IMR-90 (cell line): Measurements from ENCODE around the gene SURF4. TPM values are rescaled to one million over a fixed set of nuclear protein-coding genes. Genes with fewer than 3 reads are reported as not detected.

ENCODE experiments used
- ATAC-seq: fragments of 200-7000 bp; cut with Tn5 transposase; 2 replicates; pipeline ENCODE4 v1.9.1; 2020; ENCODE audit warnings: low read depth, mild to moderate bottlenecking, moderate library complexity
- BruUV-seq: library from RNA; stranded (reverse); fragments of 400-500 nt; replicated peaks from 2 replicates; lab custom pipeline; 2021; lab: Mats Ljungman, UMichigan
- CTCF ChIA-PET: fragments of 300-600 bp; formaldehyde crosslinking; extraction: SDS; loops from one replicate; lab custom pipeline; 2021; ENCODE audit warnings: antibody characterized with exemption; lab: Yijun Ruan, JAX
- POLR2A ChIA-PET: fragments of 300-600 bp; sonication (Branson Sonifier 250); formaldehyde crosslinking; loops from one replicate; lab custom pipeline; 2022; ENCODE audit warnings: antibody characterized with exemption; ENCODE audit not compliant: unreplicated experiment; lab: Charles Lee
- DNase-seq: peaks from one replicate; pipeline ENCODE4 v3.0.0; 2013
- H2AFZ ChIP-seq: replicated peaks from 2 replicates; pipeline ENCODE3; 2013; ENCODE audit warnings: low read length, mild to moderate bottlenecking; ENCODE audit not compliant: poor library complexity
- H2AK5ac ChIP-seq: 2 replicates; pipeline ENCODE4 v1.6.1; 2013; ENCODE audit warnings: low read depth, low read length, inconsistent platforms
- H2AK9ac ChIP-seq: replicated peaks from 2 replicates; pipeline ENCODE3; 2013; ENCODE audit warnings: mild to moderate bottlenecking, low read depth, low read length, moderate library complexity; ENCODE audit not compliant: poor library complexity
- H2BK120ac ChIP-seq: 2 replicates; pipeline ENCODE4 v1.6.1; 2013; ENCODE audit warnings: low read depth, low read length, inconsistent platforms
- H2BK15ac ChIP-seq: 3 replicates; pipeline ENCODE4 v1.6.1; 2013; ENCODE audit warnings: low read depth, low read length, inconsistent platforms
- H2BK20ac ChIP-seq: 2 replicates; pipeline ENCODE4 v1.6.1; 2013; ENCODE audit warnings: low read depth, mild to moderate bottlenecking, inconsistent platforms, low read length, moderate library complexity
- H2BK5ac ChIP-seq: 2 replicates; pipeline ENCODE4 v1.6.1; 2013; ENCODE audit warnings: mild to moderate bottlenecking, low read depth, low read length, inconsistent platforms; ENCODE audit not compliant: poor library complexity, severe bottlenecking
- H3K14ac ChIP-seq: replicated peaks from 2 replicates; pipeline ENCODE4 v1.6.1; 2013; ENCODE audit warnings: low read depth, low read length, inconsistent platforms
- H3K18ac ChIP-seq: 2 replicates; pipeline ENCODE4 v1.6.1; 2013; ENCODE audit warnings: low read depth, low read length, control low read depth
- H3K23ac ChIP-seq: 2 replicates; pipeline ENCODE4 v1.6.1; 2013; ENCODE audit warnings: low read depth, low read length, inconsistent platforms
- H3K27ac ChIP-seq: 2 replicates; pipeline ENCODE4 v1.5.1; 2013; ENCODE audit warnings: mild to moderate bottlenecking, control low read depth, low read length; ENCODE audit not compliant: insufficient read depth
- H3K27me3 ChIP-seq: 2 replicates; pipeline ENCODE4 v1.6.1; 2013; ENCODE audit warnings: low read length; ENCODE audit not compliant: control insufficient read depth, insufficient read depth
- H3K36me3 ChIP-seq: 2 replicates; pipeline ENCODE4 v1.6.1; 2013; ENCODE audit warnings: low read length, mixed read lengths; ENCODE audit not compliant: control insufficient read depth, insufficient read depth
- H3K4ac ChIP-seq: 2 replicates; pipeline ENCODE4 v1.6.1; 2013; ENCODE audit warnings: low read depth, low read length, inconsistent platforms
- H3K4me1 ChIP-seq: 2 replicates; pipeline ENCODE4 v1.6.1; 2013; ENCODE audit warnings: low read length, mixed read lengths; ENCODE audit not compliant: control insufficient read depth, insufficient read depth
- H3K4me2 ChIP-seq: 2 replicates; pipeline ENCODE4 v1.6.1; 2013; ENCODE audit warnings: low read depth, mild to moderate bottlenecking, control low read depth, low read length, moderate library complexity
- H3K4me3 ChIP-seq: 2 replicates; pipeline ENCODE4 v1.5.1; 2013; ENCODE audit warnings: low read depth, mild to moderate bottlenecking, control low read depth, low read length, moderate library complexity; ENCODE audit not compliant: insufficient read depth
- H3K56ac ChIP-seq: 2 replicates; pipeline ENCODE4 v1.6.1; 2013; ENCODE audit warnings: low read length, inconsistent platforms; ENCODE audit not compliant: insufficient read depth; ENCODE audit errors: extremely low read depth
- H3K79me1 ChIP-seq, 2 experiments: 2 replicates each; pipeline ENCODE4 v1.6.1; 2013; ENCODE audit warnings: low read length in 2 of 2, inconsistent platforms in 1 of 2, low read depth in 1 of 2
- H3K9ac ChIP-seq: 2 replicates; pipeline ENCODE4 v1.6.1; 2013; ENCODE audit warnings: low read depth, low read length, control low read depth
- H3K9me1 ChIP-seq: 2 replicates; pipeline ENCODE4 v1.6.1; 2013; ENCODE audit warnings: low read length, inconsistent platforms; ENCODE audit not compliant: insufficient read depth
- H3K9me3 ChIP-seq: 2 replicates; pipeline ENCODE4 v1.6.1; 2013; ENCODE audit warnings: low read length; ENCODE audit not compliant: control insufficient read depth, insufficient read depth
- H4K20me1 ChIP-seq: 2 replicates; pipeline ENCODE4 v1.6.1; 2013; ENCODE audit warnings: low read length, inconsistent platforms; ENCODE audit not compliant: insufficient read depth
- H4K5ac ChIP-seq: 2 replicates; pipeline ENCODE4 v1.6.1; 2013; ENCODE audit warnings: mild to moderate bottlenecking, low read depth, low read length, control low read depth
- H4K8ac ChIP-seq, 2 experiments: 2 replicates each; pipeline ENCODE4 v1.6.1; 2013; ENCODE audit warnings: low read depth in 2 of 2, low read length in 2 of 2, control low read depth in 1 of 2, inconsistent platforms in 1 of 2
- H4K91ac ChIP-seq: 2 replicates; pipeline ENCODE4 v1.6.1; 2013; ENCODE audit warnings: low read depth, low read length, inconsistent platforms; ENCODE audit not compliant: insufficient read depth
- MAZ ChIP-seq: IDR thresholded peaks from 2 replicates; pipeline ENCODE4 v1.6.1; 2012; ENCODE audit warnings: low read depth, mild to moderate bottlenecking, low read length, improper control_type of control experiment, moderate library complexity, borderline replicate concordance
- WGBS, 2 experiments: methylation state at CpG; one replicate each; pipeline versions ENCODE4 v1.1.5 to v1.1.7; 2013; ENCODE audit warnings: missing lambda C conversion rate in 2 of 2; ENCODE audit not compliant: insufficient read length in 1 of 2; ENCODE audit errors: extremely low coverage in 2 of 2; 5-methylcytosine and 5-hydroxymethylcytosine counted together
- dilution Hi-C: fragments of 300-500 bp; cut with HindIII; formaldehyde crosslinking; loops from one replicate; pipeline ENCODE4 v1.14.3; 2018; ENCODE audit warnings: low sequenced_read_pairs; ENCODE audit not compliant: unreplicated experiment
- in situ Hi-C: fragments of 300-500 bp; cut with MboI; formaldehyde crosslinking; loops from 3 replicates; pipeline ENCODE4 v1.14.3; 2019; ENCODE audit warnings: low sequenced_read_pairs, inconsistent platforms, mixed read lengths
- intact Hi-C: fragments of 100-400 bp; cut with micrococcal nuclease; formaldehyde crosslinking; loops from 2 replicates; pipeline ENCODE4 v1.10.0; 2022
- polyA plus RNA-seq, 3 experiments: library from polyadenylated mRNA; depleted of rRNA; stranded (reverse); fragments of >200 nt; gene quantifications; 2 replicates each; pipeline ENCODE4 v1.2.3, GENCODE V29; 2012; ENCODE audit warnings: low replicate concordance in 1 of 3
- total RNA-seq: library from RNA; depleted of rRNA; stranded (reverse); fragments of >200 nt; gene quantifications from 2 replicates; pipeline ENCODE4 v1.2.3, GENCODE V29; 2012

The SURF4 gene
- total and polyA plus RNA-seq, 2 of the 4 experiments (the other 2 are of a cell fraction): 307 to 532 TPM

DNA sequence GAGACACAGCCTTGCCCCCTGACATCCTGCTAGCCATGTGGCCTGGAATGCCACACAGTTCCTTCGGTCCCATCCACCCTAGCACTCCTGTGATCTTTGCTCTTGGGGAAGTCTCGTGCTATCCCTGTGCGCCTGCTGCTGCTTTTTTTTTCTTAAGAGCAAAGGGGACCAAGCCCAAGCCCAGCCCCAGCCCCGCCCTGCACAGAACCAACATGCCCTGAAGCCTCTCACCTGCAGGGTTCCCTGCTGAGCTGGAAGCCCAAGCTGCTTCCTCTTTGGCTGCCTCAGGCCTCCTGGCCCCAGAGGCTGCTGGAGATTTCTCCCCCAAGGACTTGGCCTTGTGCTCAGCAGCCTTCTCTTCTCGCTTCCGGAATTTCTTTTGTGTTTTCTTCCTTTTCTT, 41.7 kb downstream of the SURF4 start:
- no TSS peak for BruUV-seq
- no peak for TF ChIP-seq MAZ
- intact Hi-C loops (no loop called here), in situ Hi-C loops (no loop called here), dilution Hi-C loops (no loop called here)
- H4K20me1 ChIP-seq: no peaks in the 10 kb centered on the region; the same call in 1 of the 2 replicates
- no peak overlapping the region for H4K5ac ChIP-seq
- H3K36me3 ChIP-seq: peaks cover 37% of the 10 kb centered on the region
- H2BK20ac ChIP-seq: no peak overlapping the region
- H3K4me1 ChIP-seq: no peaks in the 10 kb centered on the region
- peaks cover 17 to 34% of the 10 kb centered on the region in 2 experiments; a peak in 3 of 4 replicates for H3K79me1 ChIP-seq
- DNase-seq (no peak), ATAC-seq (no peak)
- H3K18ac ChIP-seq: no peak overlapping the region
- no peak overlapping the region for H2BK15ac ChIP-seq
- H4K8ac ChIP-seq: no peak overlapping the region
- H3K9ac ChIP-seq: no peak overlapping the region
- no peak overlapping the region for H3K4me3 ChIP-seq
- H3K4me2 ChIP-seq: no peak overlapping the region
- POLR2A ChIA-PET: no interaction called here
- H3K27ac ChIP-seq: no peak overlapping the region
- H3K27me3 ChIP-seq: no peaks in the 10 kb centered on the region
- H3K9me3 ChIP-seq: no peaks in the 10 kb centered on the region
- no CpG with 5 or more reads among the region's 6 CpGs for WGBS, 2 experiments
- H3K56ac ChIP-seq: no peak overlapping the region
- H3K4ac ChIP-seq: no peak overlapping the region
- H2AFZ ChIP-seq: no peak overlapping the region
- peaks cover 10% of the 10 kb centered on the region; the same call in 1 of the 2 replicates for H3K9me1 ChIP-seq
- no peak overlapping the region for H3K14ac ChIP-seq
- H2BK5ac ChIP-seq: no peak overlapping the region
- no peak overlapping the region for H3K23ac ChIP-seq
- H2BK120ac ChIP-seq: no peak overlapping the region
- no peak overlapping the region for H2AK9ac ChIP-seq
- CTCF ChIA-PET: interaction anchor here (0.5 kb wide), 1 partner anchor 136 kb away, joined by 3 read pairs; no protein-coding TSS in a partner anchor
- no peak overlapping the region for H4K91ac ChIP-seq
- no peak overlapping the region for H2AK5ac ChIP-seq
